Calu3 (cell line): Measurements from ENCODE around the gene MIEF1. TPM values are rescaled to one million over a fixed set of nuclear protein-coding genes. Genes with fewer than 3 reads are reported as not detected.

ENCODE experiments used
- total RNA-seq: library from RNA; stranded (reverse); gene quantifications from 2 replicates; pipeline ENCODE4 v1.2.3, GENCODE V29; 2022

Gene MIEF1
- total RNA-seq, 1 experiment from 2014 or later: 39.2 TPM

Other genes starting within 250 kb of the MIEF1 start
- gene RPL3, start 182.7 kb upstream of the MIEF1 start, total RNA-seq: 977 and 1,058 TPM in 2 replicates
- gene SYNGR1, start 152.3 kb upstream of the MIEF1 start, total RNA-seq: 12.3 and 16.8 TPM in 2 replicates
- 31.8 and 34.6 TPM in 2 replicates for gene TAB1, start 102.5 kb upstream of the MIEF1 start, total RNA-seq
- 33.0 and 51.5 TPM in 2 replicates for gene MGAT3, start 45.3 kb upstream of the MIEF1 start, total RNA-seq
- 294 and 372 TPM in 2 replicates for gene ATF4, start 18.3 kb downstream of the MIEF1 start, total RNA-seq
- 82.9 and 87.7 TPM in 2 replicates for gene RPS19BP1, start 30.5 kb downstream of the MIEF1 start, total RNA-seq
- 0.05 and 0.07 TPM in 2 replicates for gene CACNA1I, start 68.5 kb downstream of the MIEF1 start, total RNA-seq